DMS153 (cell line): ENCODE results near the gene FUT3.
"Not testable (repeated sequence)": the region's sequence is repeated elsewhere in the genome, so short reads cannot be mapped to it uniquely, and the experiment has no call there.

Experiments used
- DNase-seq: peaks from one replicate; lab custom pipeline; 2025; lab: John Stamatoyannopoulos, UW

Gene FUT3

GRCh38 chr19:5847846-5848245 lies 3.4 kb downstream of the FUT3 start:
- DNase-seq: not testable (repeated sequence)

DNA sequence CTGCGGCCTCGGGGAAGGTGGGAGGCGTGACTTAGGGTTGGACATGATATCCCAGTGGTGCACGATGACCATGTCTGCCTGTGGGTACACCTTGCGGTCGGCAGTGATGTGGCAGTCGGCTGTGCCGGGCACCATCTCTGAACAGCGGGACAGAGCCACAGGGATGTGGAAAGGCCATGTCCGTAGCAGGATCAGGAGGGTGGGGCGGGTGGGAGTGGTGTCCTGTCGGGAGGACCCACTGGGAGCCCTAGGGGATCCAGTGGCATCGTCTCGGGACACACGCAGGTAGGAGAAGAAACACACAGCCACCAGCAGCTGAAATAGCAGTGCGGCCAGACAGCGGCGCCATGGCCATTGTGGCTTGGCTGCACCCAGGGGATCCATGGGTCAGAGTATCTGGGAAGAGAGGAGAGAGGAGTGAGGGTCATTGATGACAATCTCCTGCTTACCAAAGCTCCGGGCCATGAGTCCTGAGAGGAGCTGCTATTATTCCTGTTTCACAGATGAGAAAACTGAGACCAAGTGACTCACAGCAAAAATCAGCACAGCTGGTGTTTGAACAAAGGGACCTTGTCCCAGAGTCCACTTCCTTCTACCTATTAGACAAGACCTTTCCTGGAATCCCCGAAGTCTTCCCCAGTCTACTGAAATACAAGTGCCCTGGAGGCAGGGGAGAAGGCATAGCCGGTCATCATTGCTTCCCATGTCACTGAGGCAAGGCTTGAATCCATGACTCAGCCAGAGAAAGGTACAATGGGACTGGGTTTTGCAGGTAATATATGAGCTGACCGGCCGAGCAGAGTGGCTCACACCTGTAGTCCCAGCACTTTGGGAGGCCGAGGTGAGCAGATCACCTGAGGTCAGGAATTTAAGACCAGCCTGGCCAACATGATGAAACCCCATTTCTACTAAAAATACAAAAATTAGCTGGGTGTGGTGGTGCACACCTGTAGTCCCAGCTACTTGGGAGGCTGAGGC lies 6.5 kb downstream of the FUT3 start:
- DNase-seq: no peak

- DNase-seq: no peak
These were observed 7.8 kb downstream of the FUT3 start for GRCh38 chr19:5843295-5843927.

GRCh38 chr19:5841735-5842111 lies 9.5 kb downstream of the FUT3 start:
- DNase-seq: not testable (repeated sequence)

- no peak for DNase-seq
These were observed 11.9 kb downstream of the FUT3 start, which contains the start of gene FUT6 for GRCh38 chr19:5839065-5840017. TSS of gene FUT6 (minus strand) at chr19:5839702. CDS start at chr19:5832567, 7,135 bp downstream.

DNA sequence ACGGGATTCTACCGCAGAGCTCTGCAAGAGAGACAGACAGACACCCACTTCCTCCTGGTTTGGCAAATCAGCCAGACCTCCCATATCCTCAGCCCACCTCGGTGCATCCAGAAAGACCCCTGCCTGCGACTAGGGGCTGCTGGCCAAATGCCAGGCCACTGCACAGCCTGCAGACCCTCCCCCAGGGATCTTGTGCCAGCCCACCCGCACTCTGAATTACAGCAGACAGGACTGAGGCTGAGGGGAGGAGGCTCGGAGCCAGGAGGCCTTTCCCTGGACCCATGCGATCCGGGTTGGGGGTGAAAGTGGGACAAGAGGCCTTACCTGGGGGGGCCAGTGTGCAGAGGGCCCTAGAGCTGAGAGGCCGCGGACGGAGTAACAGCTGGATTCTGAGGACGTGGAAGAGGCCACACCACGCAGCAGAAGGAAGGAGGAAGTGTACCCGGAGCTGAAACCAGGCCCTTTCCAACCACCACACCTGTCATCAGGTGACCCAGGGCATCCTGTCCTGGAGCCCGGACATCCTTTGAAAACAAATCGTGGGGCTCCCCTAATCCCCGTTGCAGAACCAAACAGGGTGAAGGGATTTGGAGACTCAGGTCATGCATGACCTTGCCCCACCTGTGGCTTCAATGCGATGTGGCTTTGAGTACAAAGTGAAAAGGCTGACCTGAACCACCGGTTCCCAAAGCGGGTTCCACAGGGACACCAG lies 12.7 kb downstream of the FUT3 start:
- no peak for DNase-seq

GRCh38 chr19:5837761-5838352 lies 13.4 kb downstream of the FUT3 start:
- DNase-seq: no peak

GRCh38 chr19:5832527-5833216 lies 18.6 kb downstream of the FUT3 start:
- DNase-seq: no peak

- DNase-seq: no peak
These were observed 19.2 kb downstream of the FUT3 start for GRCh38 chr19:5832061-5832460.

- DNase-seq: no peak
These were observed 20.1 kb downstream of the FUT3 start for GRCh38 chr19:5831159-5831558.

GRCh38 chr19:5829567-5830310 lies 21.5 kb downstream of the FUT3 start:
- no peak for DNase-seq

DNA sequence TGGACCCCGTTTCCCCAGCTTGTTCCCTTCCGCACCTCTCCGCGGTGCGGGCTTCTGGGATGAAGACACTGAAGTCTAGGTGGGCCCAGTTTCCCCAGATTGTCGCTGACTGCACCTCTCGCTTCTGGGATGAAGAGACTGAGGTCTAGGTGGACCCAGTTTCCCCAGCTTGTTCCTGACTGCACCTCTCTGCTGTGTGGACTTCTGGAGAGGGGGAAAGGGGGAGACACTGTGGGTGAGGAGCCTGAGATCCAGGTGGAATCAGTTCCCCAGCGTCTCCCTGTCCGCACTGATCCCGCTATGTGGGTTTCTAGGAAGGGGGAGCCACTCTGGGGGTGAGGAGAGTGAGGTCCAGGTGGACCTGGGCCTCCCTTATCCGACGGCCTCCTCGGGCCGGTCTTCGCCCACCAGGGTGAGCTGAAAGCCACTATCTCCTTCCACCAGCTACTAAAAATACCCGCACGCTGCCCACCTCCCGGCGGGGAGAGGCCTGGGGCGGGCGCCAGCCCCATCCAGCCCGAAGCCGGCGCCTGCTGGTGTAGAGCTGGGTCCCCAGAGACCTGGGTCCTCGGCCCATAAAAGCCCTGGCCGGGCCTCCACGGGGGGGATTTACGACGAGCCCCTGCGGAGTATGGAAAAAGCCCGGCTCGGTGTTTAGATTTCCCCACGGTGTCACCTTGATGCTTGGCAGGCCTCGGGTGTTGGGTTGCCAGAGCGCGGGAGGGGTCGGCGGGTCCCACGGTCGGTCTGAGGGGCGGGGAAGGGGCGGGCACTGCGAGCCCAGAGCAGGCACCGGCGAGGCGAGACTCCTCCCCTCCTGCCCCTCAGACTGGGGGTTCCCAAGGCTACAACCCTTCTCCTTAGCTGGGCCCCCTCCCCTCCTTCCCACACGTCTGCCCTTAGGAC lies 22.3 kb downstream of the FUT3 start:
- peak; percentile 51 for DNase-seq

DNA sequence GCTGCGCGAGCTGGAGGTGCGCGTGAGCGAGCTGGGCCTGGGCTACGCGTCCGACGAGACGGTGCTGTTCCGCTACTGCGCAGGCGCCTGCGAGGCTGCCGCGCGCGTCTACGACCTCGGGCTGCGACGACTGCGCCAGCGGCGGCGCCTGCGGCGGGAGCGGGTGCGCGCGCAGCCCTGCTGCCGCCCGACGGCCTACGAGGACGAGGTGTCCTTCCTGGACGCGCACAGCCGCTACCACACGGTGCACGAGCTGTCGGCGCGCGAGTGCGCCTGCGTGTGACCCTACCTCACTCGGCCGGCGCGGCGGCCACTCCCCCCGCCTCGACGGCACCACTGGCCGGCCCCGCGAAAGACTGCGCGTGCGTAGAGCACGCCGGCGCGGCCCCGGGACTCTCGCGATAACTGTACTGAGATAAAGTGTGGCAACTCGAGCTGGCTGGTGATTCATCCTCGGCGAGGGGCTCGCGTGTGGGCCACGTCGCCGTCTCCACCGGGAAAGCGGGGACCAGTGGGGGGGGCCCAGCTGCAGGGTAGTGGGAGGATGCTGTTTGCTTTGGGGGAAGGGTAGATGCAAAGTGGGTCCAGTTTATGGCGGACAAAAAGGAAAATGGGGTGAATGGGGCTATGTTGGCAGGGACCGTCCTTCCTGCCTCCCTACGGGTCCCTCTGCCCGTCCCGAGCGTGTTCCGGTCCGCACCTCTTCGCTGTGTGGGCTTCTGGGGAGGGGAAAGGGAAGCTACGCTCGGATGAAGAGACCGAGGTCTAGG lies 23.2 kb downstream of the FUT3 start:
- peak; percentile 90 for DNase-seq

- DNase-seq: no peak
These were observed 23.8 kb downstream of the FUT3 start for GRCh38 chr19:5827342-5827890.

DNA sequence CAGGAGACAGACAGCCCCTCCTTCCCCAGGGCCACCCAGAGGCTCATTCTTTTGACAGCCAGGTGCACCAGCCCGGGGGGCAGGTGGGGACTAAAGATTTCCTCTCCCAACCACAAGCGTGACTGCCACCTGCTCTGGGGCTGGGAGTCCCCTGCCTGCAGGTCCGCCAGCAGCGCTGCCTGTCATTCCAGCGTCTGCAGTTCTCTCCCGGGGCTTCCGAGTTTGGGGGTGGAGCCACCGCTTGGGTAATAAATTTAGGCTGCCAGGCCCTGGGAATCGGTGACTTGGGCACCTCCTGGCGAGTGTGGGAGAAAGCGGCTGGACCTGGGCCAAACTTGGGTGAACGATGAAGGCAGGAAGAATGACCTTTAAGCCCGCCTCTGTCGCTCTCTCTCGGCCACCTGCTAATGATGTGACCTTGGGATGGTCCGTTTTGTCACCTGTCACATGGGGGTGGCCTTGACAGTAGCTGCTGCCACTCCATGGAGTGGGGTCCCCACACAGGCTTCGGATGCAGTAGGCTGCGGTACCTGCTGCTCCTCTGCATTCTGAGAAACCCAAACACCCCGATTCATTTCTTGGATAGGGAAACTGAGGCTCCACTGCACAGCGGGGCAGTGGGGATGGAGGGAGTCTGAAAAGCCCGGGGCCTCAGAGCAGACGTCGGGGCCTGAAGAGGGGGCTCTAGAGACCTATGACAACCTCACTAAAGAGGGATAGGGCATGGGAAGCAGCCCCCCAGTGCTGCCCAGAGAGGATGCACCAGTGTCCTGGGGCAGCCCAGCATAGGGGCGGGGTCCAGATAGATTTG lies 24.5 kb downstream of the FUT3 start:
- peak; percentile 94 for DNase-seq

- no peak for DNase-seq
These were observed 26.1 kb downstream of the FUT3 start for GRCh38 chr19:5825178-5825577.

GRCh38 chr19:5824751-5825150 lies 26.5 kb downstream of the FUT3 start:
- no peak for DNase-seq
